HG03520 (cell line): Measurements from ENCODE around the gene SYNDIG1.

Source experiments
- ATAC-seq: cut with Tn5 transposase; IDR thresholded peaks from one replicate; pipeline ENCODE4 v1.9.1; 2021; ENCODE audit warnings: mild to moderate bottlenecking, moderate library complexity; ENCODE audit not compliant: unreplicated experiment

SYNDIG1 gene

DNA sequence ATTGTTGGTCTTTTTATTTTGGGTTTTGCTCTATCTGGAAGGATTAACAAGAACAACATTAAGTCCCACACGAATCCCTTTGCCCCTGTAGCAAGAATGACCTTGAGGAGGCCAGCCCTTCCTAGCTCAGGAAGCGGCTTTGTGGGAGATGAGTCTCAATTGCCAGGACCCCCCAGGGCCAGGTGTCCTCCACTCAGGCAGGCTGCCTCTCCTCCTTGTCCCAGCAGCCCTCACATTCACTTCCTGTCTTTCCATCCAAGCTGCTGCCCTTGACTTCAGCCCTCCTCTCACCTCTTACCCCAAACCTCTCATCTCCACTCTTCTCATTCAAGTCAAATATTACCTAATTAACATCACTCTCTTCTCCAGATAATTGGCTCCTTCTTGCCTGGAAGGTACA, 22.6 kb upstream of the SYNDIG1 start:
- no peak for ATAC-seq

DNA sequence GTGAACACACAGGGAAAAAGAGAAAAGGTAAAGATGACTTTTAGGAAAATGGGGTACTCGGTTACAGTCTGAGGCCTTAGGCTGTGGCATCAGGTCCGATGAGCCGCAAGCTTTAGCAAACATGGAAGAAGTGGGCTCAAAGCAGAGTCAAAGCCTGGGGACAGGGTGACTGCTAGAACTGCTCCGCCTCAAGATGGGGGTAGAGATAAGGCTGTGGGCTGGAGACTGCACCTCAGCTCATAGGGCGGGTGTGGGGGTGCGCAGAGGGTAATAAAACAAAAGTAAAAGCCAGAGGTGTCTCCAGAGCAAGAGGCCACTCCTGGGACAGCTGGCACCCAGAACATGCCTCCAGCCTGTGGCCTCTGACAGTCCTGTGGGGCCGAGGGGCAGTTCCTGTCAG, 21.3 kb upstream of the SYNDIG1 start:
- no peak for ATAC-seq

DNA sequence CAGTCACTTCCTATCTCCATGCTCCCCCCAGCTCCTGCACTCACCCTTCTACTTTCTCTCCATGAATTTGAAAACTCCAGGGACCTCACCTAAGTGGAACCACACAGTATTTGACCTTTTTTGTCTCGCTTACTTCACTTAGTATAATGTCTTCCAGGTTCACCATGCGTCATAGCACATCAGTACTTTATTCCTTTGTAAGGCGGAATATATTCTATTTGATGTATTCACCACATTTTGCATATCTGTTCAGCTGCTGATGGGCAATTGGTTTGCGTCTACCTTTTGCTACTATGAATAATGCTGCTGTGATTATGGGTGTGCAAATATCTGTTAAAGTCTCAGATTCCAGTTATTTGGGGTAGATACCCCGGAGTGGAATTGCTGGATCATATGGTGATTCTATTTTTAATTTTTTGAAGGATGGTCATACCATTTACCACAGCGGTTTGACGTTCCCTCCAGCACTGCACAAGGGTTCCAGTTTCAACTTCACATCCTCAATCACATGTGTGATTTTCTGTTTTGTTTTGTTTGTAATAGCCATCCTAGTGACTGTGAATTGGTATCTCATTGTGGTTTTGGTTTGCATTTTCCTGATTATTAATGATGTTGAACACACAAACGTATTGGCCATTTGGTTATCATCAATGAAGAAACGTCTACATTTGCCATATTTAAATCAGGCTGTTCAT, 20.3 kb upstream of the SYNDIG1 start:
- ATAC-seq = no peak

DNA sequence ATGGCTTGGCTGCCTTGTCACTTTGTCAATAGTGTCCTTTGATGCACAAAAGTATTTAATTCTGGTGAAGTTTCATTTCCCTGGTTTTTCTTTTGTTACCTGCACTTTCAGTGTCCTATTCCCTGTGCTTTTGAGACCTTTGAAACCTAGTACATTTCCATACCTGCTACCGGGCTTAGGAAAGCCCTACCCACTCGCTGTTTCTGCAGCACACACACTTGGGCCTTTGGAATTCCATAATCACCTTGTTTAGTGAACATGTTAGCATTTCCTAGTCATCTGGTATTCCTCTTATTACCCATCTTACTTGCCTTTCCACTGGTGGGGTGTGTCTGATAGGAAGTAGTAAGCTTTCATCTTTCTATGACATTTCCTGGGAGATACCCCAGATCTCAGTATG, 19.3 kb upstream of the SYNDIG1 start:
- ATAC-seq = no peak

DNA sequence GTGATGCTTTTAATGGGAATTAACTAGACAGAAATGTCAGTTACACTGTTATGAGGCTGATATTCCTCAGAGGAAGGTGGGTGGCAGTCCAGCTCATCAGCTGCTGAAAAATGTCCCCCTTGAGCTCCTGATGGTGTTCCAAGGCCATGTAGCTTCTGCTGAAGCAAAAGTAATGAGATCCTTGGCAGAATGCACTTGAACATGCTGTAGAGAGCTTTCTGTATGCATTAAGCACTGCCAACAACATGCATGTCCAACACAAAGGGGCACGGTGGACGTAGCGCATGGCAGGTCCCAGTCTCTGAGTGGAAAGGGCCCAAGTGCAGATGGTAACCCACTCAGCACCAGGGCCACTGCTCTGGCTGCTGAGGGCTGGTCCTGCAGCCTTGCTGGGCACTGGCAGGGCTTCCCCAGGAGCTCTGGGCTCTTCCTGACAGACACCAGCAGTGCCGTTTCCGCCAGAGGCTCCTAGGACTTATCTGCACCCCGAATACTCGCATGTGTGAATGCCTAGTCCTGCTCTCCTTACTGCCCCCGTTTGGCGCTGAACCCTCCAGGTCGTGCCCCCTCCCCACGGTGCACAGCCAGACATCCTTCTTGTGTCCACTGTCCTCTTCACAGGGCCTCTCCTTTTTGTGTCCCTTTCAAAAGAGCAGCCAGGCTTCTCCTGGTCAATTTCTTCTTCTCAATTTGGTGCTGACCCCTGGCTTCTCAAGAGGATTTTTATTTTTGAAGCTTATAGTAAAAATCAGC, 18.6 kb upstream of the SYNDIG1 start:
- ATAC-seq = no peak

DNA sequence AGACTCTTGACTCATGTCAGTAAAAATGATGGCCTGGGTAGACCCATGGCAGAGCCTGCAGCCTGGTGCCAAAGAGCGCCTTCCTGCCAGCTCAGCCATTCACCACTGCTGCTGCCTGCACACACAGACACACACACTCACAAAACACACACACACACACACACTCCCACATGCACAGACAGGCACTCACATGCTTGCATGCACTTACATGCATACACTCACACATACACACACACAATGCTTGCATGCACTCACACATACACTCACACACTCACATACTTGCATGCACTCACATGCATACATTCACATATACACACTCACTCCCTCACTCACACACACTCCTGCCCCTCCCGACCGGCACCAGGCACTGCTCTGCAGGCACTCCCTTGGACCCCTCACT, 18.0 kb upstream of the SYNDIG1 start:
- no peak for ATAC-seq

DNA sequence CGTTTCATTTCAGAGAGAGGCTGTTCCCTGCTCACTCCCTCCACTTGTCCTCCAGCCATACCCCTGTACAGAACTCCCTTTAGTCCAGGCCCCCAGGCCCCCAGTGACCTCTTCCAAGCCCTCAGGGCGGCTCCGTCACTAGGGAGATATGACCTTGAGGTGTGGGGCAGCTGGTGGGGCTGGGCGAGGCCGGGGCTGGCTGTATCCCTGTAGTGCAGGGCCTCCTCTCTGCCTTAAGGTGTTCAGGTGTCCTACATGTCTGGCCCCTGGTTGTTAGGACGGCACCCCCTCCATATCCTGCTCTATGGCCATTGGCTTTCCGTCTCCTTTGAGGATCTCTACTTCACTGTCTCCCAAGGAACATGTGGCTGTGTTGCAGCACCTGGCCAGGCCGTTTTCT, 17.4 kb upstream of the SYNDIG1 start:
- ATAC-seq = no peak

DNA sequence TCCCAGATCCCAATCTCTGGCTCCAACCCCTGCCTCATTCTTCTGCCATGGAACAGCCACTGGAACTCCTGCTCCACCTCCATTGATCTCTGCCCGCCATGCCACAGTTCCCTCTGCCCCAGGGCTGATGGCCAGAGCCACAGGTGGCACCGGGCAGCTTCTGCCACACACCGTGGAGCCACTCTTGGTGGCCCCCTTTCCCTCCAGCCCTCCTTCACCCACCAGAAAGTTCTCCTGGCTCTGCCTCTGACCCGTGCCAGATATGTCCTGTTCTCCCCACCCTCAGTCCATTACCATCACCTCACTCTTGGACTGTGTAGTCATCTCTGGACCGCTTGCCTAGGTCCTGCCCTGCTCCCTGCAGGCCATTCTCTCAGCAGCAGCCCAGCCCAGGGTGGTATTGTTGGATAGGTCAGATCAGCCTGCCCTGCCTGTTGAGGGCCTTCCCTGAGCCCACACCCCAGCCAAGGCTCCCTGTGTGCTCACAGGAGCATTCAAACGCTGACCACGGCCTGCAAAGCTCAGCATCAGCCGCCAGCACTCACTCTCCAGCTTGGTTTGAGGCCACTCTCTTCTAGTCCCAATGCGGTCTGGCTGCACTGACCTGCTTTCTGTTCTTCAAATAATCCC, 16.8 kb upstream of the SYNDIG1 start:
- no peak for ATAC-seq

DNA sequence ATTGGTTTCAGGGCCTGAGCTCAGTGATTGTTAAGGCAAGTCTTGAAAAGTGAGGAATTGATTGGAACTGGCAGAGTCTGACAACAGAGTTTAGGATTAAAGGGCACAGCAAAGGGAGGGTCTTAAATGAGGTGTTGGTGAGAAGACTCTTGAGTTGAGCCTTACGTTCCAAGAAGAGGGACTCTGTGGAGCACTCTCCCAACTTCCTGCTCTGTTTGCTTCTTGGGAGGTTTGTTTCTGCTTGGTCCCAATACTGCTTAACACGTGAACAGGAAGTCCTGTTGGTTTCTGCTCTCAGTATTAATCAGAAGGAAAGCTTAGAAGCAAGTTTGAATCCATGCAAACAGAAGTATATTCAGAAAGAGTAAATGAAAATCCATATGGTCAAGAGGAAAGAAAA, 15.6 kb upstream of the SYNDIG1 start:
- ATAC-seq = no peak

DNA sequence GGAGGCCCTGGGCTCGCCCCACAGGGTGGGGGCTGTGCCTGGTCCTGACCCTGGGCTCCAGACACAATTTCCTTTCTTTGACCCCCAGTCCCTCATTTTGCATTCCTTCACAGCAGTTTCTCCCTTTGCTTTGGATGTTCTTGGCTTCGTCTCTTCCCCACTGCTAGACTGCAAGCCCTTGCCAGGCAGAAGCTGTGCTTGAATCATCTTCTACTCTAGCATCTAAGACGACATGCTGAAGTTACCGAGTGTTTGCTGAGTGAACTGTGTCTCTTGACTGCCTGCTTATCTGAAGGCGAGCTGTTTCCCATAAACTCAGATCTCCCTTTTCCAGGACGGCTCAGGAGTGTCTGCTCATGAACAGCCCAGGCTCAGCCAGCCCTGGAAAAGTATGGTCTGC, 14.3 kb upstream of the SYNDIG1 start:
- ATAC-seq = no peak

DNA sequence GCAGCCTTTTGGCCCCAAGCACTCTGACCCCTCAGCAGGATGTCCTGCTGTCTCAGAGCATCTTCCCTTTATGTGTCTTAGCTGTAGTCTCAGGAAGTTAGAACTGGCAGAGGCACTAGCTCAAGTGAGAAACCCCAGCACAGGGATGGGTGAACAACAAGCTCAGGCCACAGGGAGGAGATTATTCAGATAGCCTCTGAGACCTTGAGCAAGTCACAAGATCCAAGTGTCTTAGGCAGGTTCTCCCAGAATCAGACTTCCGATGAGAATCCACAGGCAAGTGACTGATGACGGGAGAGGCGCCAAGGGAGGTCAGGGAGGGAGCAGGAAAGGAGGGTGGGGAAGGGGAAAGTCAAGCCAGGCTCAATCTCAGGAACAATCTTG, 13.0 kb upstream of the SYNDIG1 start:
- ATAC-seq = no peak

DNA sequence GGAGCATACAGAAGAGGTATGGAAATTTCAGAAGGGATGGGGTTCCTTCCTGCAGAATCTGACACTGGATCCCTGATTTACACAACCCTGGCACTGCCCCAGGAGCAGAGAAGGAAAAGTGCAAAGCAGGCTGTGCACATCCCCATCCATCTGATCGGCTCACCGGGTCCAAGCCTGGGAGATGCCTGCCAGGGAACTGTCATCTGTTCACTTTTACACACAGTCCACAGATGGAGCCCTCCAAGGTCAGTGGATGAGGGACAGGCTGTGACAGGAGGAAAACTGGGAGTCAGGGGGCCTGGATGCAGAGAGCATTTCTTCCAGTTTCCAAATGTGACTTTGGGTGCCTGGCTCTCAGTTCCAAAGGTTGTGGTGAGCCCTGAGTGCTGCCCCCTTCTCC, 11.0 kb upstream of the SYNDIG1 start:
- ATAC-seq = no peak

DNA sequence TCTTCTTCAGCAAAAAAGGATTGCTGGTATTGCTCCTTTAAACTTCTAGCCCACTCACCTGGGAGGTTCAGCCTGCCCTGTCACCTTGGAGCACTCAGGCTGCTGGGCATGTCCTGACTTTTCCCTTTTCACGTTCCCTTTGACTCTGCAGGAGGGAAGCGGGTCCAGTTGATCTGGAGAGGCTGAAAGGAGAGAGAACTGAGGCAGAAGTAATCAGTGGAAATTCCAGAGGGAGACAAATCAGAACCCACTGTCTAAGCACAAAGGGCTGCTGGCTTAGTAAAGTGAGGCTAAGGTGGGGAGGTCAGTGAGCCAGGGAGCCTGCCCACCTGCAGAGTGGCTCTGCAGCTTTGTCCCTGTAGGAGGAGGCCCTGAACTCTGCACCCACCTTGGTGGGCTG, 9.7 kb upstream of the SYNDIG1 start:
- no peak for ATAC-seq

DNA sequence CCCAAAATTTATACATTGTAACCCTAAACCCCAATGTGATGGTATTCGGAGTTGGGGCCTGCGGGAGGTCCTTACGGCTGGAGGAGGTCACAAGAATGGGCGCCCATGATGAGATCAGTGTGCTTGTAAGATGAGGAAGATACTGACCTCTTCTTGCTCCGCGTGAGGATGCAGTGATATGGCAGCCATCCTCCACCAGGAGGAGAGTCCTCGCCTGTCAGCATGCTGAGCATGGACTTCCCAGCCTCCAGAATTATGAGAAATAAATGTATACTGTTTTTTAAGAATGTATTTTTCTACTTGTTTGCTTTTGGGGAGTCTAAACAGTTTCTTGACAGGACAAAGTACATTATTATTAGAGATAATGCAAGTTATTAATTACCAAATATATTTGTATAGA, 8.7 kb upstream of the SYNDIG1 start:
- no peak for ATAC-seq

DNA sequence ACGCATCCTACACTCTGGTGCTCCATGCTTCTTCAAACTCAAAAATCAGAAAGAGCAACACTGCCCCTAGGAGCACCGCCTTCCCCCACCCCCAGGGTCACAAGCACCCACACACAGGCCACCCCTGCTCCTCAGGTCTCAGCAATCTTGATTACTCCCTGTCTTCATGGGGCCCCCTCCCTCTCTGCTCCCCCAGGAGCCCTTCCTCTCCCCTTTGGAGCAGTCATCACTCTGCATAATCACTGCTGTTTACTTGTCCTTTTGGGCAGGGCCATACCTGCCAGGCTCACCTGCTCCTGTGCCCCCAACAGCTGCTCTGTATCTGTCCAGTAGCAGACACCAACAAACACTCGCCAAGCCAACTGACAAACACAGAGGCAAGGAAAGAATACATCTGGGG, 7.6 kb upstream of the SYNDIG1 start:
- ATAC-seq = no peak

DNA sequence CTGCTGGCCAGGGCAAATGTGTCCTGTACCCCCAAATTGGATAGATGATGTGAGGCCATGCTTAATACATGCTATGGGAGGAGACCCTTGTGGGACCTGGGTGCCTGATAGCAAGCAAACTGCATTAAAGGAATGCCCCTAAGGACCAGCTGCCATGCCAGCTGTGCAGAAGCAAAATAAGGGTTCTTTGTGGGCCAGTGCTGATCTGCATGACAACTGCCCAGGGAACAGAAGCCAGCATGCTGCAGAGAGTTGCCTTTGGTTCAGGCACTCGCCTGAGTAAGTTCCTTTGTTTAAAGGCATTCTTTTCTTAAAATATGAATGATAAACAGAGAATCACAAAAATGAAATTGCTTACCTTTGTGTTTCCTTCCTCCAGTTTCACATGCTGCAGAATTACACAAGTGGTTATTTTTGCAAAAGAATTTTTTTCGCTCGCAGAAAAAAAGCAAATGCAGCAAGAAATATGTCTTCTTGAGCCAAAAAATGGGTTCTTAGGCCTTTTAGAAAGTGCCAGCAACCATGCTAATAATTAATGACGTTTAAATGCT, 6.9 kb upstream of the SYNDIG1 start:
- ATAC-seq = no peak

DNA sequence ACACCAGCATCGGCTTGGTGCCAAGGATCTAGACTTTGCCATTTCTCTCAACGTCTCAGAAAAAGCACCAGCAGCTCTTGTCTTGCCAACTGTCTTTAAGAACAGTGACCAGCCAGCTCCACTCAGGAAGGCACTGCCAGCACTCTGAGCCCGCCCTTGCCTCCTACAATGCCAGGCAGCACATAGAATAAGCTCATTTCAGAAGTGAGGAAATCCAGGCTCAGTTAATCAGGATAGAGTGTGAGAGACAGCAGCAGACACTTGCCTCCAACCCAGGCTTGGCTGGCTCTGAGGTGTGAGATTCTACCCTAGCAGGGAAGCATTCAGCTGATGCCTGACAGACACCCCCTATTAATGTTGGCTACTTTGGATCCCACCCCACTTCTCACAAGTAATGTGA, 4.3 kb upstream of the SYNDIG1 start:
- no peak for ATAC-seq

DNA sequence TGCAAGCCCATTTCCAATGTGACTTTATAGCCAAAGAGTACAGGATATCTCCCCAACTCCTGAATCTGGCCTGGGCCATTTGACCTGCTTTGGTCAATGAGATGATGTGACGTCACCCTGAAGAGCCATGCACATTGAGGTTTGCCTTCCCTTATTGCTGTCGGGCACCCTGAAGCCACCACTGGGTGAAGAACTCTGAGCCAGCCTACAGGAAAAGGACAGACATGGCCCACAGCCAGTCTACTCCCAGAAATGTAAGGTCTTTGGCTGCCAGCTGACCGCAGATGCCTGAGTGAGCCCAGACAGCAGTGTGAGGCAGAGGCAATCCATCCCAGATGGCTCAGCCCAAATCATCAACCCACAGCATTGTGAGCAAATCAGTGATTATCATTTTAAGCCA, 3.7 kb upstream of the SYNDIG1 start:
- no peak for ATAC-seq

DNA sequence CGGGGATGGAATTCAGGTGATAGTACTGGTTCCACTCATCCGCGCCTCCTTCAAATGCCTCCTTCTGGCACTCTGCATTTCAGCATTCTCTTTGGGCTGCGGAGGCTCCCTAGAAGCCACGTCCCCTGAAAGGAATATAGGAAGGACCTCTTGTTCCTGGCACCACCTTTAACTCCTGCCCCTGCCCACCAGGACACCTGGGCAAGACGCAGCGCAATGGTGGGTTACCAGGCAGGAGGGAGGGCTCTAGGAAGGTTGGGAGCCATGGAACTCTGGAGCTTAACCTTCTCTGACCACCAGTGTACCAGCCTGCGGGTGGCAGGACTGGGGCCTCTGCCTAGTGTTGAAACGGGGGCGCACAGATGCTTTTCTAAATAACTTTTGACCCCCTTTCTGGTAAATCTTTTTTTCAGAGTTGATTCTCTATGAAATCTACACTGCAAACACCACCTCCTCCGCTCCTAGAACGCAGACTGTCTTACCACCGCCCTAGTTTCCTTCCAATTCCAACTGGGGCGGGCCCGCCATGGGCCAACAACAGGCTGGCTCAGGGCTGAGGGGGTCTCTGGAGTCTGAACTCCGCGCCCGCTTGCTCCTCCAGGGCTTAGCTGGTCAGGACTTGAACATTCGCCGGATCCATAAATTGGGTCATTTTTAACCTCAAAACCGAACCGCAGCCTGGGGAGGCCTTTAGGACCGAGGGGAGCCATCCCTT, 871 bp upstream of the SYNDIG1 start:
- no peak for ATAC-seq

DNA sequence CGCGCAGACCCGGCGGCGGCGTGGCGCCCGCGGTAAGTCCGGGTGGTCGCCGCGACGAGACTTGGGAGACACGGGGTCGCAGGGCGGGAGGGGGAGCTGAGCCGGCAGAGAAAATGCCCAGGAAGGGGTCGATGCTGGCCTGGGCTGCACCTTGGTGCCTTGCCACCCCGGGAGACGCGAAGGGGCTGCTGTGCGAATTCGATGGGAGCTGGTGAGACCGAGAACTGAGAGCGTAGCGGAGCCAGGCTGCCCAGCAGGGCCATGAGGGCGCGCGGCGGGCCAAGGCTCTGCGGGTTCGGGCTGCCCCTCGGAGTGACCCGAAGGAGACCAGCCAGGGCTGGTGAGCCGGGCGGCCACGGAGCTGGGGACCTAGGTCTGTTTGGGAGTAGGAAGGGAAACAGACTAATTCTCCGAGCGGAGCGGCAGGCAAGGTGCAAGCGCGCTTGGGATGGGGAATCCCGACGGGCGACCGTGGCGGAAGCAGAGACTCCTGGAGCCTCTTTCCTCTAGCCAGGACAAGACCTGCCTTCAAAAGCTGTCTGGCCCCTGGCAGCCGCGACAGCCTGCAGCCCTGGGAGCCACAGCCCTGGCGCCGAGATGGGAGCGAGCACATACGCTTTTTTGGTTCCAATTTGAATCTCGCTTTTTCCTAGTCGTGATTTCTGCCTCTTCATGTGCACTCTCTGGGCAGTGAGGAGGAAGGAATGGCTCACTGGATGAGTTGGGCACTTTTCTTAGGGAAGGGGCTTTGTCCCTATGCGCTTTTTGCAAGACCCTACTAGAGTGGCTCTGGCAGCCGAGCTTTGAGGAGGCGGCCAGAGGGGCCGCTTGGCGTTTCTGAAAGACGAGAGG, 691 bp downstream of the SYNDIG1 start:
- no peak for ATAC-seq
